ENCODE results near the gene PEF1. TPM values are rescaled to one million over a fixed set of nuclear protein-coding genes. Genes with fewer than 3 reads are reported as not detected.

PEF1 gene
- total and polyA plus RNA-seq, 2 donors (not counting 3 experiments of a cell fraction or from before 2014, with no cell fraction given): 73.3 to 161 TPM

DNA sequence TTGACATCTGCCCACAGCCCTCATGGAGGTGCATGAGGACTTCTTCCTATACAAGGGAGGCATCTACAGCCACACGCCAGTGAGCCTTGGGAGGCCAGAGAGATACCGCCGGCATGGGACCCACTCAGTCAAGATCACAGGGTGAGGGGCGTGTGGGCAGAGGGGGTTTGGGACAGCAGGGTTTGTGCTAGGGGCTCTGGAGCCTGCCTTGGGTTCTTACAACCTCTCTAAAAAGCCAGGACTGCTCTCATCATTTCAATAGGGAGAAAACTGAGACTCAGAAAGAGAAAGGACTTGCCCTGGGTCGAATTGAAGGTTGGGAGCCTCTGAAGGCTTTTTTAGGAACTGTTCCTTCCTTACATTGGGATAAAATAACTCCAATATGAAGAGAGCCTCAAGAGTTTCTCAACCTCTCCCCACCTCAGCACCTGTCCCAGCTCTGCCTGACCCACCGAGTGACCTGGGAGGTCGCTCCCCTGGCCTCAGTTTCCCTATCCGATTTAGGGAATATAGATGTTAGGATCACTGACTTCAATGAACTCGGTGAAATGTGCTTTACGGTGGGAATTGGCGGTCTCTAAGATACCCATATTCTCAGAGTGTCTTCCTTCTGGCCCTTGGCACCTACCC is 58.8 kb downstream of the PEF1 start:
- Histone ChIP-seq H3K4me3 (replicated peaks in 1 of 3; ENCODE audit: insufficient read depth in 1 of 3, low read depth in 1 of 3, low read length in 3 of 3) (no peak overlapping the region), H3K27me3 (ENCODE audit: control insufficient read depth in 2 of 2, insufficient read depth in 2 of 2, low read length in 2 of 2) (no peaks in the 10 kb centered on the region), H3K79me2 (ENCODE audit: control insufficient read depth, insufficient read depth, low read length) (peaks cover 31% of the 10 kb centered on the region), H3K9ac (replicated peaks; ENCODE audit: extremely low read depth, insufficient read depth, low read length) (no peak overlapping the region), H3K4me2 (ENCODE audit: insufficient read depth, low read length) (no peak overlapping the region), H3K9me3 (replicated peaks; ENCODE audit: control insufficient read depth, insufficient read depth, low read length) (no peaks in the 10 kb centered on the region), H2AFZ (ENCODE audit: low read depth, low read length) (no peak overlapping the region), H3K4me1 (ENCODE audit: control insufficient read depth, extremely low read depth, insufficient read depth, low read length) (peaks cover 55% of the 10 kb centered on the region), H3K36me3 (ENCODE audit: control insufficient read depth in 2 of 2, extremely low read depth in 1 of 2, insufficient read depth in 2 of 2, low read length in 2 of 2) (peaks cover 14 to 29% of the 10 kb centered on the region in 2 experiments), H3K9me1 (replicated peaks; ENCODE audit: control insufficient read depth, extremely low read depth, insufficient read depth, low read length) (no peaks in the 10 kb centered on the region), H3K27ac (ENCODE audit: insufficient read depth, low read depth, low read length) (no peak overlapping the region), H4K20me1 (replicated peaks; ENCODE audit: control insufficient read depth, extremely low read depth, insufficient read depth, low read length) (no peaks in the 10 kb centered on the region)
- dilution Hi-C loops (cut with MboI; ENCODE audit: extremely low pct_ligation_motif_present, low sequenced_read_pairs) (no loop called here), intact Hi-C loops (cut with micrococcal nuclease) (loop anchor here (10.0 kb wide), 1 partner anchor 349 kb away; the partner anchor contains the start of gene PTP4A2)
- TF ChIP-seq POLR2AphosphoS5 (IDR thresholded peaks at IDR 0.05; ENCODE audit: insufficient read depth, low read depth, low read length) (no peak), FOS (IDR thresholded peaks at IDR 0.05; ENCODE audit: borderline replicate concordance, insufficient read depth, low read length) (no peak), POLR2A (IDR thresholded peaks at IDR 0.05; ENCODE audit: low read depth, low read length) (peak; percentile 9)
- TF ChIP-seq, protein P1, sequence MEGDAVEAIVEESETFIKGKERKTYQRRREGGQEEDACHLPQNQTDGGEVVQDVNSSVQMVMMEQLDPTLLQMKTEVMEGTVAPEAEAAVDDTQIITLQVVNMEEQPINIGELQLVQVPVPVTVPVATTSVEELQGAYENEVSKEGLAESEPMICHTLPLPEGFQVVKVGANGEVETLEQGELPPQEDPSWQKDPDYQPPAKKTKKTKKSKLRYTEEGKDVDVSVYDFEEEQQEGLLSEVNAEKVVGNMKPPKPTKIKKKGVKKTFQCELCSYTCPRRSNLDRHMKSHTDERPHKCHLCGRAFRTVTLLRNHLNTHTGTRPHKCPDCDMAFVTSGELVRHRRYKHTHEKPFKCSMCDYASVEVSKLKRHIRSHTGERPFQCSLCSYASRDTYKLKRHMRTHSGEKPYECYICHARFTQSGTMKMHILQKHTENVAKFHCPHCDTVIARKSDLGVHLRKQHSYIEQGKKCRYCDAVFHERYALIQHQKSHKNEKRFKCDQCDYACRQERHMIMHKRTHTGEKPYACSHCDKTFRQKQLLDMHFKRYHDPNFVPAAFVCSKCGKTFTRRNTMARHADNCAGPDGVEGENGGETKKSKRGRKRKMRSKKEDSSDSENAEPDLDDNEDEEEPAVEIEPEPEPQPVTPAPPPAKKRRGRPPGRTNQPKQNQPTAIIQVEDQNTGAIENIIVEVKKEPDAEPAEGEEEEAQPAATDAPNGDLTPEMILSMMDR (IDR thresholded peaks at IDR 0.05; ENCODE audit: extremely low read depth in 1 of 2, insufficient read depth in 1 of 2, low read depth in 1 of 2, low read length in 2 of 2): no peak
- CTCF ChIA-PET: interaction anchor here (0.8 to 2.1 kb wide), 3 partner anchors 8 to 28 kb away, joined by 3 to 6 read pairs (median 3); no protein-coding TSS in a partner anchor
- DNase-seq (ENCODE audit: low read depth, low spot score): no peak
- BruUV-seq (replicated peaks): no TSS peak
- FAIRE-seq: no peak
- POLR2A ChIA-PET: no interaction called here
